Cardiac fibroblast (primary cell): ENCODE data around the gene HIVEP2.

Experiments
- DNase-seq, 2 donors: peaks; one replicate each; pipeline versions ENCODE4 v3.0.0 to v3.0.0-alpha.2; 2010; ENCODE audit warnings: low read depth in 2 of 2
- H3K4me3 ChIP-seq, 2 donors: replicated peaks in 1 of 2; 1 replicate in 1 of 2; 2 replicates in 1 of 2; pipeline ENCODE4 v1.5.1; 2011; ENCODE audit warnings: low read depth in 2 of 2, low read length in 2 of 2, mild to moderate bottlenecking in 2 of 2, moderate library complexity in 1 of 2
- TF ChIP-seq, protein P1 (sequence below): IDR thresholded peaks from one replicate; pipeline ENCODE4 v1.5.1; 2011; ENCODE audit warnings: low read depth, mild to moderate bottlenecking, low read length, inconsistent platforms

Gene HIVEP2

DNA sequence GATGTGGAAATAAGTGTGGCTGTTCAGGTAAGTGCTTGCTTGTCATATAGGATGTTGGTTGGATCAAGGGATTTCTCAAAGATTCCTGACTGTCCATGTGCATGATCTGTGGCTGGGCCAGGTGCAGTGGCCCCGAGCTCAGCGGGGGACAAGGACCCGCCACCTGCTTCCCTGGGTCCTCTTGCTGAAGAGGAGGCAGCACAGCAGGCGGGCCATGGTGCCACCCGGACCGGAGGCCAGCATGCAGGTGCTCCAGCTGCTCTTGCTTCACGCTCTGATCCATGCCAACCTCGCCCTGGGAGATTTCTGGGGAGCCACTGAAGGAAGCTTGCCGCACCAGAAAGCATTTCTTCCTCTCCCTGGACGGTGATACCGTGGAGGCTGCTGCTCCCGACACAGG lies 173.8 kb downstream of the HIVEP2 start:
- no peak overlapping the region for H3K4me3 ChIP-seq
- TF ChIP-seq, protein P1, sequence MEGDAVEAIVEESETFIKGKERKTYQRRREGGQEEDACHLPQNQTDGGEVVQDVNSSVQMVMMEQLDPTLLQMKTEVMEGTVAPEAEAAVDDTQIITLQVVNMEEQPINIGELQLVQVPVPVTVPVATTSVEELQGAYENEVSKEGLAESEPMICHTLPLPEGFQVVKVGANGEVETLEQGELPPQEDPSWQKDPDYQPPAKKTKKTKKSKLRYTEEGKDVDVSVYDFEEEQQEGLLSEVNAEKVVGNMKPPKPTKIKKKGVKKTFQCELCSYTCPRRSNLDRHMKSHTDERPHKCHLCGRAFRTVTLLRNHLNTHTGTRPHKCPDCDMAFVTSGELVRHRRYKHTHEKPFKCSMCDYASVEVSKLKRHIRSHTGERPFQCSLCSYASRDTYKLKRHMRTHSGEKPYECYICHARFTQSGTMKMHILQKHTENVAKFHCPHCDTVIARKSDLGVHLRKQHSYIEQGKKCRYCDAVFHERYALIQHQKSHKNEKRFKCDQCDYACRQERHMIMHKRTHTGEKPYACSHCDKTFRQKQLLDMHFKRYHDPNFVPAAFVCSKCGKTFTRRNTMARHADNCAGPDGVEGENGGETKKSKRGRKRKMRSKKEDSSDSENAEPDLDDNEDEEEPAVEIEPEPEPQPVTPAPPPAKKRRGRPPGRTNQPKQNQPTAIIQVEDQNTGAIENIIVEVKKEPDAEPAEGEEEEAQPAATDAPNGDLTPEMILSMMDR, result no peak
- no peak for DNase-seq

DNA sequence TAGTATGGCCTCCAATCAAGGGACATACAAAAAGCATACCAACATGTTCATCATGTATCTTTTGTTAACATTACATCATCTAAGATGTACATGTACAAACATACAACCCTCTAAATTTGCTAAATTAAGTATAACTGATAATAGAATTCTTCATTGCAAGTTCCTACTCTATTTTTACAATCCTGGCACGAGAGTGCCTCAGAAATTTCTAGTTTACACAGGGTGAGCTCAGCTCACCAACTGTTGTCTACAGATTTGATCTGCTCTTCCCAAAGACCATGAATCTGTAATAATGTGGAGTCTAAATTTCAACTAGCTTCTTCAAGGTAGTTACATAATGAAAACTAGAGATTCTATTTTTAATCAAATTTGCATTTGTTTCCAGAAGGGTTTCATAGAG lies 179.7 kb downstream of the HIVEP2 start:
- DNase-seq, result no peak
- H3K4me3 ChIP-seq, result no peak overlapping the region
- TF ChIP-seq, protein P1, result no peak

DNA sequence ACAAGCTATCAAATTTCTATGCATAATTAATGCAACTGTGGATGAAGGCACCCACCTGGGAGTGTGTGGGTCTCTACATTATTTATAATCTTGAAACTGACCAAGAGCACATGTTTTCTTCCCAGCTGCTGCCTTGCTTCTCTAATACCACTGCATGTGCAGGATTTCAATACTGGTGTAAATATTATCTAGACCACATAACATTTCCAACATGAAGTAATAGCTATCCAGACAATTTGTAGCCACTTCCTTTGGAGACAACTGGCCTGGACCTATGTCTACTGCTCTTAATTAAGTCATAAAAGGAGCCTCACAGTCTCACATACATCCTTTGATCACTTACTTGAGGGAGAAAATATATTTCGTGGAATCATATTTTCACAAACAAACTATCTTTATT lies 180.7 kb downstream of the HIVEP2 start:
- no peak overlapping the region for H3K4me3 ChIP-seq
- DNase-seq, result no peak
- TF ChIP-seq, protein P1, result no peak

DNA sequence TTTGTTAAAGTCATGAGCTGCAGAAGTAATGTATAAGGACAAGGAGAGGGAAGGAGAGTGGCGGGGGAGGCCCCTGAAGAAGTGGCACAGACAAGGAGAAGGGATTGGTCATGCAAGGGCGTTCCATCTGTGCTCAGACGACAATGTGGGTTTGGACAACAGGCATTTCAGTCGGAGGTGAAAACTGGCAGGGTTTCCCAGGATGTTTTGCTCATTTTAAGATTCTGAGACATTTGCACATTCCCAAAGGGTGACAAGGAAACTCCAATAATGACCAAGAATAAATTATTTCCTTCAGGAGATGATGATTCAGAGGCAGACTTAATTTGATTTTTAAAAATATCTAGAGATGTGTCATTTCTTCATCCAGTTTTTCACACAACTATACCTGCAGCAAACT lies 181.8 kb downstream of the HIVEP2 start:
- no peak overlapping the region for H3K4me3 ChIP-seq
- TF ChIP-seq, protein P1, result no peak
- DNase-seq, result peak; percentile 17 to 65

DNA sequence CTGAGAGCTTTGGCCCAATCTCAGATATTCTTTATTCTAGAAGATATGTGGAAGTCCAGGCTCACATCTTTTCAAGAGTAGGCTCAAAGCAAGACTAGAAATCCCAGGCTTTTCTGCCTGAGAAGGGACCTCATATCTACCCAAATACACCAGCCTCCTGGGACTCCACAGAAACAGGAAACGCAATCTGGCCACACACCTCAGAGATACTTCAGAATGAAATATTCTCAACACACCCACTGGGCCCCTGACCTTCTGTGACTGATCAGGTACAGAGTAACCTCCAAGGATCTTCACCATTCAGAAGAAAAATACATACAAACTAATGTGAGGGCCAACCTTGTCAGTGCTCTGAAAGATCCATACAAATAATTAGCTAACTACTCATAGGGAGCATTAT lies 183.2 kb downstream of the HIVEP2 start:
- no peak for DNase-seq

DNA sequence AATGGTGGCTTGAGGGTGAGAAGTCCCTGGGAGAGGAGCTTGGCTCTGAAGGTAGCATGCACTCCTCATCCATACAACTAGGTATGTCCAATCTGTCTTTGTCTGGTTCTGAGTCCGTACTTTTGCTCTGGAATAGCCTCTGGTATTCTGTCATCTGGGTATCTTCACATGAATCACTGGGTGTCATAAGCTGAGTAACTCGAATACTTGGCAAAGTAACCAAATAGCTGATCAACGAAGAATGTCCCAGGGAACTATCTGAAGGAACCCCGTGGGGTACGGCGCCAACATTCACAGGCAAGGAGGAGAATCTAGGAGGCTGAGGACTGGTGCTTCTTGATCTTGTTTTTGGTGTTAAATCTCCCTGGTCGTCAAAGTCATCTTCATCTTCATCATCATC lies 184.8 kb downstream of the HIVEP2 start:
- no peak overlapping the region for H3K4me3 ChIP-seq
- TF ChIP-seq, protein P1, result no peak
- peak; percentile 42 to 86 for DNase-seq

More for the DNA sequence above, 183.2 kb downstream of the HIVEP2 start:
- no peak overlapping the region for H3K4me3 ChIP-seq
- TF ChIP-seq, protein P1, result no peak

DNA sequence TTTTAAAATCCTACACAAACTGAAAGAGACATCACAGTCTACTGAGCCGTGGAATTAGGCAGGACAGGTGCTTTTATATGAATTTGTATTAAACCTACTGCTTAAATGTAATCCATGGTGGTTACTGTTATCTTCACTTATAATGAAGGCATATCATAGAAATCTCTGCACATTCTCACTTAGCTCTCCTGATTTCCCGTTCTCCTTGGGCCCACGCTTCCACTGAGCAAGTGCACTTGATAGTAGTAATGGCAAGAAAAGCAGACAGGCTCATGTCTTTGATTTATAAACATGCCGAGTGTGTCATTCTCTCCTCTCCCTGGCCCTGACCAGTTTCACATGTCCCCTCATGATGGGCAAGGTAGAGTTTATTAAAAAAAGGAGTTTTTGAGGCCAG lies 186.3 kb downstream of the HIVEP2 start:
- TF ChIP-seq, protein P1, result no peak
- no peak for DNase-seq
- H3K4me3 ChIP-seq, result no peak overlapping the region
